Osteocyte (in vitro differentiated cells): ENCODE results near the gene CHKA. TPM values are rescaled to one million over a fixed set of nuclear protein-coding genes. Genes with fewer than 3 reads are reported as not detected.

Experiments used
- DNase-seq: peaks from one replicate; pipeline ENCODE4 v3.0.0; 2021; ENCODE audit warnings: mixed read lengths; ENCODE audit not compliant: unreplicated experiment; ENCODE audit errors: extremely low spot score
- H3K27ac Mint-ChIP-seq: one replicate; pipeline ENCODE4 v1.8.0; 2021; ENCODE audit warnings: mild to moderate bottlenecking, mixed read lengths; ENCODE audit not compliant: unreplicated experiment
- H3K27me3 Mint-ChIP-seq: one replicate; pipeline ENCODE4 v1.8.0; 2021; ENCODE audit warnings: mixed read lengths; ENCODE audit not compliant: unreplicated experiment
- H3K36me3 Mint-ChIP-seq: one replicate; pipeline ENCODE4 v1.8.0; 2021; ENCODE audit warnings: mixed read lengths; ENCODE audit not compliant: unreplicated experiment
- H3K4me1 Mint-ChIP-seq: one replicate; pipeline ENCODE4 v1.8.0; 2021; ENCODE audit warnings: mixed read lengths; ENCODE audit not compliant: unreplicated experiment
- H3K4me3 Mint-ChIP-seq: one replicate; pipeline ENCODE4 v1.8.0; 2021; ENCODE audit warnings: mild to moderate bottlenecking, moderate library complexity, mixed read lengths; ENCODE audit not compliant: unreplicated experiment
- H3K9me3 Mint-ChIP-seq: one replicate; pipeline ENCODE4 v1.8.0; 2021; ENCODE audit warnings: mixed read lengths; ENCODE audit not compliant: unreplicated experiment
- total RNA-seq: library from RNA; stranded (reverse); gene quantifications from 2 replicates; pipeline ENCODE4 v1.2.1, GENCODE V29; 2021
- TF ChIP-seq, protein P1 (sequence below): fragments of 200-600 bp; sonication (generic); IDR thresholded peaks from 2 replicates; pipeline ENCODE4 v1.5.0; 2021; ENCODE audit warnings: antibody characterized with exemption, mild to moderate bottlenecking, moderate library complexity

Gene CHKA
- total RNA-seq, 1 donor from 2014 or later = 38.0 TPM

- H3K27me3 Mint-ChIP-seq = no peaks in the 10 kb centered on the region
- H3K4me3 Mint-ChIP-seq = peak overlapping the region; percentile 95
- H3K36me3 Mint-ChIP-seq = no peaks in the 10 kb centered on the region
- peaks cover 50% of the 10 kb centered on the region for H3K4me1 Mint-ChIP-seq
- H3K9me3 Mint-ChIP-seq = no peaks in the 10 kb centered on the region
- peak overlapping the region; percentile 83 for H3K27ac Mint-ChIP-seq
- DNase-seq = no peak
- TF ChIP-seq, protein P1, sequence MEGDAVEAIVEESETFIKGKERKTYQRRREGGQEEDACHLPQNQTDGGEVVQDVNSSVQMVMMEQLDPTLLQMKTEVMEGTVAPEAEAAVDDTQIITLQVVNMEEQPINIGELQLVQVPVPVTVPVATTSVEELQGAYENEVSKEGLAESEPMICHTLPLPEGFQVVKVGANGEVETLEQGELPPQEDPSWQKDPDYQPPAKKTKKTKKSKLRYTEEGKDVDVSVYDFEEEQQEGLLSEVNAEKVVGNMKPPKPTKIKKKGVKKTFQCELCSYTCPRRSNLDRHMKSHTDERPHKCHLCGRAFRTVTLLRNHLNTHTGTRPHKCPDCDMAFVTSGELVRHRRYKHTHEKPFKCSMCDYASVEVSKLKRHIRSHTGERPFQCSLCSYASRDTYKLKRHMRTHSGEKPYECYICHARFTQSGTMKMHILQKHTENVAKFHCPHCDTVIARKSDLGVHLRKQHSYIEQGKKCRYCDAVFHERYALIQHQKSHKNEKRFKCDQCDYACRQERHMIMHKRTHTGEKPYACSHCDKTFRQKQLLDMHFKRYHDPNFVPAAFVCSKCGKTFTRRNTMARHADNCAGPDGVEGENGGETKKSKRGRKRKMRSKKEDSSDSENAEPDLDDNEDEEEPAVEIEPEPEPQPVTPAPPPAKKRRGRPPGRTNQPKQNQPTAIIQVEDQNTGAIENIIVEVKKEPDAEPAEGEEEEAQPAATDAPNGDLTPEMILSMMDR = no peak
These were observed 90.1 kb downstream of the CHKA start for GRCh38 chr11:68031144-68031464.

GRCh38 chr11:68030318-68031143 is 90.7 kb downstream of the CHKA start, which contains the start of gene NDUFS8:
TSS of gene NDUFS8 (plus strand) at chr11:68030681. CDS start at chr11:68032152, 1,471 bp downstream.
- peak; percentile 97 for DNase-seq
- H3K27me3 Mint-ChIP-seq = no peaks in the 10 kb centered on the region
- peaks cover 52% of the 10 kb centered on the region for H3K4me1 Mint-ChIP-seq
- TF ChIP-seq, protein P1 = no peak
- peak within 1 kb of the TSS; percentile 96 for H3K27ac Mint-ChIP-seq
- H3K36me3 Mint-ChIP-seq = peaks cover 3% of the 10 kb centered on the region
- H3K4me3 Mint-ChIP-seq = peak within 1 kb of the TSS; percentile 95
- no peaks in the 10 kb centered on the region for H3K9me3 Mint-ChIP-seq

DNA sequence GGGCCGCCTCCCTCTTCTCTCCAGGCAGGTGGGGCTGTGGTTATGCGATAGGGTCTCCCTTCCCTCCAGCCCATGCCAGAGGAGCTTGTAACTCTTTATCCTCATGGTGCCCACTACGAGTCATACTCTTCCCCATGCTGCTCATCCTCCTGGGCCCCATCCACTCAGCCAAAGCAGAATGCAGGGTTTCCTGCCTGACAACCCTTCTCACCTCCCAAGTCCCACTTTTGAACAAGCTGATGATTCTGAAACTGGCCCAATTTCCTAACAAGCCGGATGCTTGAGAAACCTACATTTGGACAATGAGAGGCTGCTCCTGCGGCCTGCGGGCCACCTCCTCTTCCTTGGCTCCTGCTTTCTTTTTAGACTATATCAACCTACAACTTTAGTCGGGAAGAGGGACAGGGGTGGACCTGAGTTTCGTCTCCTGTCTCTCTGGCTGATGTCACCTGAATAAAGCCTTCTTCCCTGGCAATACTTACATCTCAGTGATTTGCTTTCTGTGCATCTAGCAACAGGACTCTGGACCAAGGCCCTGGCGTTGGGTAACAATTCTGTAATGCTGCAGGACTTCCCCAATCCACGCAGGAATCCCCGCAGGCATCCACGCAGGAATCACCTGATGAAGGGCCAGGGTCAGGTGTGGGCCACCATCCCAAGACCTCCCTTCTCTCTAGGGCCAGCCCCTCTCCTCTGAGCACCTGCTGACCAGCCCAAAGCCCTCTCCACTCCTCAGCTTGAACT is 92.2 kb downstream of the CHKA start:
- TF ChIP-seq, protein P1 = no peak
- no peak for DNase-seq
- Mint-ChIP-seq H3K27ac (peak overlapping the region; percentile 96), H3K9me3 (peaks cover 5% of the 10 kb centered on the region), H3K4me1 (peaks cover 52% of the 10 kb centered on the region), H3K27me3 (no peaks in the 10 kb centered on the region), H3K4me3 (peak overlapping the region; percentile 95), H3K36me3 (peaks cover 8% of the 10 kb centered on the region)

- Mint-ChIP-seq H3K4me1 (peaks cover 52% of the 10 kb centered on the region), H3K36me3 (peaks cover 8% of the 10 kb centered on the region), H3K4me3 (no peak overlapping the region), H3K27me3 (no peaks in the 10 kb centered on the region), H3K9me3 (peaks cover 5% of the 10 kb centered on the region), H3K27ac (peak overlapping the region; percentile 96)
- no peak for DNase-seq
- TF ChIP-seq, protein P1 = no peak
These were observed 93.5 kb downstream of the CHKA start for GRCh38 chr11:68027667-68028066.
